CD4-positive, alpha-beta T cell (primary cell): ENCODE results near the gene PRPF38A. TPM values are rescaled to one million over a fixed set of nuclear protein-coding genes. Genes with fewer than 3 reads are reported as not detected.

ENCODE experiments used
- ATAC-seq: fragments of 200-7000 bp; cut with Tn5 transposase; one replicate; pipeline ENCODE4 v1.10.0; 2022; ENCODE audit warnings: mild to moderate bottlenecking; ENCODE audit not compliant: poor library complexity
- CTCF ChIA-PET: fragments of 350-600 bp; sonication (Branson Sonifier 250); formaldehyde crosslinking; loops from one replicate; lab custom pipeline; 2021; ENCODE audit warnings: antibody characterized with exemption, inconsistent platforms; lab: Charles Lee
- POLR2A ChIA-PET: fragments of 350-600 bp; sonication (Branson Sonifier 250); formaldehyde crosslinking; loops from one replicate; lab custom pipeline; 2021; ENCODE audit warnings: antibody characterized with exemption, inconsistent platforms; lab: Charles Lee
- DNase-seq, 14 experiments: peaks; one replicate each; pipeline ENCODE4 v3.0.0-alpha.2; 2013 to 2020; ENCODE audit warnings: mixed read lengths in 2 of 14
- H3K27ac ChIP-seq, 2 donors: one replicate each; pipeline versions ENCODE4 v1.5.1 to v1.7.0; 2013; ENCODE audit warnings: low read length in 2 of 2, low read depth in 1 of 2, mild to moderate bottlenecking in 1 of 2
- H3K27me3 ChIP-seq, 2 experiments: 1 replicate in 1 of 2; 2 replicates in 1 of 2; pipeline versions ENCODE4 v1.6.1 to v1.7.0; 2013; ENCODE audit warnings: low read length in 2 of 2, control low read depth in 1 of 2, mild to moderate bottlenecking in 1 of 2, moderate library complexity in 1 of 2; ENCODE audit not compliant: insufficient read depth in 2 of 2, control insufficient read depth in 1 of 2
- H3K36me3 ChIP-seq: one replicate; pipeline ENCODE4 v1.6.1; 2013; ENCODE audit warnings: low read length, control low read depth; ENCODE audit not compliant: insufficient read depth
- H3K4me1 ChIP-seq: one replicate; pipeline ENCODE4 v1.6.1; 2013; ENCODE audit warnings: low read length, control low read depth; ENCODE audit not compliant: insufficient read depth
- H3K4me3 ChIP-seq: one replicate; pipeline ENCODE4 v1.5.1; 2013; ENCODE audit warnings: mild to moderate bottlenecking, low read length, moderate library complexity
- H3K9me3 ChIP-seq, 2 experiments: 1 replicate in 1 of 2; 2 replicates in 1 of 2; pipeline versions ENCODE4 v1.6.1 to v1.7.0; 2013; ENCODE audit warnings: low read length in 2 of 2, mild to moderate bottlenecking in 2 of 2, control low read depth in 1 of 2, moderate library complexity in 1 of 2; ENCODE audit not compliant: control insufficient read depth in 1 of 2, insufficient read depth in 1 of 2
- H3K27ac Mint-ChIP-seq: one replicate; pipeline ENCODE4 v1.8.0; 2020; ENCODE audit warnings: mixed read lengths
- H3K27me3 Mint-ChIP-seq: one replicate; pipeline ENCODE4 v1.8.0; 2021; ENCODE audit warnings: mixed read lengths
- H3K36me3 Mint-ChIP-seq: one replicate; pipeline ENCODE4 v1.8.0; 2021; ENCODE audit warnings: low read depth, mixed read lengths
- H3K4me1 Mint-ChIP-seq: one replicate; pipeline ENCODE4 v1.8.0; 2021; ENCODE audit warnings: low read depth, mixed read lengths
- H3K4me3 Mint-ChIP-seq: one replicate; pipeline ENCODE4 v1.8.0; 2020; ENCODE audit warnings: mild to moderate bottlenecking, mixed read lengths
- H3K9me3 Mint-ChIP-seq: one replicate; pipeline ENCODE4 v1.8.0; 2020; ENCODE audit warnings: mixed read lengths
- CTCF ChIP-seq: fragments of 200-600 bp; IDR thresholded peaks from one replicate; pipeline ENCODE4 v1.8.0; 2022; ENCODE audit warnings: antibody characterized with exemption, mild to moderate bottlenecking
- intact Hi-C, 2 experiments: fragments of 100-400 bp; cut with DNase I in 1 of 2; cut with micrococcal nuclease in 1 of 2; formaldehyde crosslinking; loops; one replicate each; pipeline versions ENCODE4 v1.15.1 to v1.9.0; 2023 to 2025; cut with DNase I, micrococcal nuclease
- total RNA-seq, 174 experiments: library from RNA in 2 of 174; stranded (reverse) in 2 of 174; gene quantifications; one replicate each; pipeline ENCODE4 v1.2.3 and lab custom pipeline; 2021 to 2026

The PRPF38A gene
- total RNA-seq, 2 experiments from 2014 or later: 56.2 to 63.6 TPM

- no peak for TF ChIP-seq CTCF
- ChIA-PET POLR2A (no interaction called here), CTCF (no interaction called here)
- Mint-ChIP-seq H3K27ac (no peak overlapping the region), H3K9me3 (no peaks in the 10 kb centered on the region), H3K36me3 (peaks cover 78% of the 10 kb centered on the region), H3K4me1 (no peaks in the 10 kb centered on the region), H3K27me3 (no peaks in the 10 kb centered on the region), H3K4me3 (no peak overlapping the region)
- Histone ChIP-seq H3K9me3 (no peaks in the 10 kb centered on the region), H3K4me3 (no peak overlapping the region), H3K27me3 (no peaks in the 10 kb centered on the region), H3K27ac (no peak overlapping the region), H3K4me1 (no peaks in the 10 kb centered on the region), H3K36me3 (peaks cover 14% of the 10 kb centered on the region)
- intact Hi-C loops: no loop called here
- DNase-seq: no peak
- ATAC-seq: no peak
These were observed 49.7 kb downstream of the PRPF38A start for GRCh38 chr1:52454127-52454526.

- H3K27ac ChIP-seq: no peak overlapping the region
- ChIA-PET POLR2A (no interaction called here), CTCF (no interaction called here)
- no peak overlapping the region for H3K4me3 ChIP-seq
- Mint-ChIP-seq H3K9me3 (no peaks in the 10 kb centered on the region), H3K27ac (no peak overlapping the region), H3K27me3 (no peaks in the 10 kb centered on the region), H3K36me3 (peaks cover 75% of the 10 kb centered on the region), H3K4me3 (no peak overlapping the region), H3K4me1 (no peaks in the 10 kb centered on the region)
- no peak for TF ChIP-seq CTCF
- no peaks in the 10 kb centered on the region for H3K4me1 ChIP-seq
- intact Hi-C loops: no loop called here
- ATAC-seq (no peak), DNase-seq (no peak)
- H3K36me3 ChIP-seq: peaks cover 14% of the 10 kb centered on the region
- H3K27me3 ChIP-seq: no peaks in the 10 kb centered on the region
- H3K9me3 ChIP-seq: no peaks in the 10 kb centered on the region
These were observed 50.4 kb downstream of the PRPF38A start for GRCh38 chr1:52454779-52455178.

GRCh38 chr1:52455686-52456085 is 51.3 kb downstream of the PRPF38A start:
- no peaks in the 10 kb centered on the region for H3K9me3 ChIP-seq
- H3K4me1 Mint-ChIP-seq: no peaks in the 10 kb centered on the region
- peaks cover 74% of the 10 kb centered on the region for H3K36me3 Mint-ChIP-seq
- no peaks in the 10 kb centered on the region for H3K9me3 Mint-ChIP-seq
- POLR2A ChIA-PET: interaction anchor here (0.6 kb wide), 1 partner anchor 54 kb away, joined by 3 read pairs; no protein-coding TSS in a partner anchor
- no peak overlapping the region for H3K4me3 ChIP-seq
- no peak overlapping the region for H3K27ac ChIP-seq
- H3K27me3 ChIP-seq: no peaks in the 10 kb centered on the region
- H3K27ac Mint-ChIP-seq: no peak overlapping the region
- TF ChIP-seq CTCF: no peak
- H3K4me1 ChIP-seq: no peaks in the 10 kb centered on the region
- CTCF ChIA-PET: no interaction called here
- H3K4me3 Mint-ChIP-seq: no peak overlapping the region
- ATAC-seq (no peak), DNase-seq (no peak)
- intact Hi-C loops: no loop called here
- H3K27me3 Mint-ChIP-seq: no peaks in the 10 kb centered on the region
- H3K36me3 ChIP-seq: peaks cover 12% of the 10 kb centered on the region
